ENCODE data around the gene INO80.

- TF ChIP-seq POLR2AphosphoS5 (IDR thresholded peaks at IDR 0.05; ENCODE audit: borderline replicate concordance, low read depth, low read length) (no peak), EZH2 (IDR thresholded peaks at IDR 0.05) (no peak)
Observed at GRCh38 chr15:40932156-40932555, 183.9 kb downstream of the INO80 start.
